HFF-Myc (cell line): Measurements from ENCODE around the gene GFOD1.
"Not testable (repeated sequence)": the region's sequence is repeated elsewhere in the genome, so short reads cannot be mapped to it uniquely, and the experiment has no call there.

Source experiments
- DNase-seq: peaks from one replicate; pipeline ENCODE4 v3.0.0-alpha.2; 2011; ENCODE audit warnings: low read depth; ENCODE audit errors: extremely low read depth
- H3K4me3 ChIP-seq: replicated peaks from 2 replicates; pipeline ENCODE4 v1.5.1; 2011; ENCODE audit warnings: low read depth, mild to moderate bottlenecking, control low read depth, low read length
- CTCF ChIP-seq: IDR thresholded peaks from 2 replicates; pipeline ENCODE4 v1.5.1; 2012; ENCODE audit warnings: mild to moderate bottlenecking, low read depth, low read length, control low read depth; ENCODE audit errors: missing control alignments

The GFOD1 gene

GRCh38 chr6:13328076-13328874, 159.1 kb downstream of the GFOD1 start, which contains the start of gene TBC1D7:
TSS of gene TBC1D7 (minus strand) at chr6:13328537. CDS start at chr6:13326898, 1,639 bp downstream.
- DNase-seq: peak; percentile 65
- peak within 1 kb of the TSS; percentile 93 for H3K4me3 ChIP-seq
- TF ChIP-seq CTCF: no peak

- peak overlapping the region; percentile 93 for H3K4me3 ChIP-seq
- no peak for DNase-seq
- no peak for TF ChIP-seq CTCF
These were observed 159.7 kb downstream of the GFOD1 start for GRCh38 chr6:13327691-13328075.

GRCh38 chr6:13326031-13326586, 161.3 kb downstream of the GFOD1 start:
- not testable (repeated sequence) for H3K4me3 ChIP-seq, DNase-seq

- H3K4me3 ChIP-seq: no peak overlapping the region
- no peak for TF ChIP-seq CTCF
- no peak for DNase-seq
These were observed 167.4 kb downstream of the GFOD1 start for GRCh38 chr6:13319891-13320564.

- DNase-seq: no peak
- no peak overlapping the region for H3K4me3 ChIP-seq
- no peak for TF ChIP-seq CTCF
These were observed 168.6 kb downstream of the GFOD1 start for GRCh38 chr6:13318821-13319220.

- H3K4me3 ChIP-seq: no peak overlapping the region
- no peak for DNase-seq
- TF ChIP-seq CTCF: no peak
These were observed 171.5 kb downstream of the GFOD1 start for GRCh38 chr6:13315896-13316295.

GRCh38 chr6:13314806-13315205, 172.6 kb downstream of the GFOD1 start:
- TF ChIP-seq CTCF: no peak
- H3K4me3 ChIP-seq: no peak overlapping the region
- no peak for DNase-seq
